Upper lobe of right lung (tissue), 1 donor: Measurements from ENCODE around the gene SCN5A. TPM values are rescaled to one million over a fixed set of nuclear protein-coding genes. Genes with fewer than 3 reads are reported as not detected.
A peak's percentile ranks its signal among the peaks of the same experiment; 100 is the strongest.

Experiments
- ATAC-seq: fragments of 200-7000 bp; cut with Tn5 transposase; one replicate; pipeline ENCODE4 v1.9.1; 2020; ENCODE audit warnings: mild to moderate bottlenecking, moderate library complexity
- DNase-seq: peaks from one replicate; pipeline ENCODE4 v3.0.0-alpha.2; 2020
- H3K27ac ChIP-seq: fragments of 200-600 bp; one replicate; pipeline ENCODE4 v1.8.0; 2022
- H3K27me3 ChIP-seq: fragments of 200-600 bp; one replicate; pipeline ENCODE4 v1.8.0; 2022; ENCODE audit warnings: mild to moderate bottlenecking
- H3K36me3 ChIP-seq: fragments of 200-600 bp; one replicate; pipeline ENCODE4 v1.8.0; 2022
- H3K4me1 ChIP-seq: fragments of 200-600 bp; one replicate; pipeline ENCODE4 v1.8.0; 2022
- H3K4me3 ChIP-seq: fragments of 200-600 bp; one replicate; pipeline ENCODE4 v1.8.0; 2022; ENCODE audit warnings: mild to moderate bottlenecking
- H3K9me3 ChIP-seq: fragments of 200-600 bp; one replicate; pipeline ENCODE4 v1.8.0; 2022
- intact Hi-C: fragments of 100-400 bp; cut with DNase I; formaldehyde crosslinking; loops from one replicate; pipeline ENCODE4 v1.11.0; 2022
- total RNA-seq: library from RNA; stranded (reverse); fragmentation: NEBNext Ultra II Directional; extraction: Animal tissue kit (Norgen Biotek cat#: 25700); gene quantifications from one replicate; pipeline ENCODE4 v1.2.1, GENCODE V29; 2021
- TF ChIP-seq, protein P1 (sequence below): fragments of 200-600 bp; IDR thresholded peaks from one replicate; pipeline ENCODE4 v1.8.0; 2022; ENCODE audit warnings: antibody characterized with exemption
- donor health status: DM: no; HTN: yes; CAD: no; lungs with severe emphysema.

SCN5A gene
- total RNA-seq, 1 donor from 2014 or later: 0.58 TPM

DNA sequence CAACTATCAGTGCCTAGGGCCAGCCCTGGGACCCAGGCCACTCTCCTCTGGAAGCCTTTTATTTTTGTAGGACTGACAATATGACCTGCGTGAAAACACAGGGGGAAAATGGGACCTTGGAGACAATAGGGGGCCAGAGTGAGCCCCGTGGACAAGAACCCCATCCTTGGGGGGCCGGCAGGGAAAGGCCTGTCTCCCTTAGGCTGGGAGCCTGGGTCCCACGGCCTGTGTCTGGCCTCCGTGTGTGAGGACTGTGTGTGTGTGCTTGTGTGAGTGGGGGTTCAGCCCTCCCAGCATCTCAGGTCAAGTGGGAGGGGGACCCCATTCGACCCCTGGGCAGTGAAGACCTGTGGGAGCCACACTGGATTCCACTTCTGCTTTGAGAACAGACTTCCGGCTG, 100.0 kb downstream of the SCN5A start:
- intact Hi-C loops: no loop called here
- Histone ChIP-seq H3K27me3 (no peaks in the 10 kb centered on the region), H3K4me1 (no peaks in the 10 kb centered on the region), H3K4me3 (no peak overlapping the region), H3K27ac (no peak overlapping the region), H3K36me3 (no peaks in the 10 kb centered on the region), H3K9me3 (no peaks in the 10 kb centered on the region)
- ATAC-seq: no peak
- DNase-seq: no peak
- TF ChIP-seq, protein P1, sequence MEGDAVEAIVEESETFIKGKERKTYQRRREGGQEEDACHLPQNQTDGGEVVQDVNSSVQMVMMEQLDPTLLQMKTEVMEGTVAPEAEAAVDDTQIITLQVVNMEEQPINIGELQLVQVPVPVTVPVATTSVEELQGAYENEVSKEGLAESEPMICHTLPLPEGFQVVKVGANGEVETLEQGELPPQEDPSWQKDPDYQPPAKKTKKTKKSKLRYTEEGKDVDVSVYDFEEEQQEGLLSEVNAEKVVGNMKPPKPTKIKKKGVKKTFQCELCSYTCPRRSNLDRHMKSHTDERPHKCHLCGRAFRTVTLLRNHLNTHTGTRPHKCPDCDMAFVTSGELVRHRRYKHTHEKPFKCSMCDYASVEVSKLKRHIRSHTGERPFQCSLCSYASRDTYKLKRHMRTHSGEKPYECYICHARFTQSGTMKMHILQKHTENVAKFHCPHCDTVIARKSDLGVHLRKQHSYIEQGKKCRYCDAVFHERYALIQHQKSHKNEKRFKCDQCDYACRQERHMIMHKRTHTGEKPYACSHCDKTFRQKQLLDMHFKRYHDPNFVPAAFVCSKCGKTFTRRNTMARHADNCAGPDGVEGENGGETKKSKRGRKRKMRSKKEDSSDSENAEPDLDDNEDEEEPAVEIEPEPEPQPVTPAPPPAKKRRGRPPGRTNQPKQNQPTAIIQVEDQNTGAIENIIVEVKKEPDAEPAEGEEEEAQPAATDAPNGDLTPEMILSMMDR: no peak

DNA sequence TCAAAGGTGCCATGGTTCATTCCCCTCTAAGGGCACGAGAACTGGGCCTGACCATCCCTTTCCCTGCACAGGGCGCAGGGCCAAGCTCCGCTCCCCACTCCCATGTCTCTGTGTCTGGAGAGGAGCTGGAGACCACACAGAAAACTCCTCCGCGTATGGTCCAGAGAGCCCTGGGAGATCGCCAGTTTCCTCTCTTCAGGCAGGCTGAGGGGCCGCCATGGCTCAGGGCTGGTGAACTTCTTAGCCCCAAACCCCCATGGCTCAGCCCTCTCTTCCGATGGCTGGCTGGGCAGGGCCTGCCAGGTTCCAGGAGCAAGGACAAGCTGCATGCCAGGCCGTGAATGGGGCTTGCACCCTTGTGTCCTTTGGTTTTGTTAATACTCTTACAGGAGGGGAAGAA, 100.4 kb downstream of the SCN5A start:
- TF ChIP-seq, protein P1: no peak
- no peaks in the 10 kb centered on the region for H3K36me3 ChIP-seq
- no peaks in the 10 kb centered on the region for H3K27me3 ChIP-seq
- H3K4me1 ChIP-seq: no peaks in the 10 kb centered on the region
- no peaks in the 10 kb centered on the region for H3K9me3 ChIP-seq
- intact Hi-C loops: no loop called here
- no peak overlapping the region for H3K27ac ChIP-seq
- ATAC-seq (no peak), DNase-seq (no peak)
- no peak overlapping the region for H3K4me3 ChIP-seq

DNA sequence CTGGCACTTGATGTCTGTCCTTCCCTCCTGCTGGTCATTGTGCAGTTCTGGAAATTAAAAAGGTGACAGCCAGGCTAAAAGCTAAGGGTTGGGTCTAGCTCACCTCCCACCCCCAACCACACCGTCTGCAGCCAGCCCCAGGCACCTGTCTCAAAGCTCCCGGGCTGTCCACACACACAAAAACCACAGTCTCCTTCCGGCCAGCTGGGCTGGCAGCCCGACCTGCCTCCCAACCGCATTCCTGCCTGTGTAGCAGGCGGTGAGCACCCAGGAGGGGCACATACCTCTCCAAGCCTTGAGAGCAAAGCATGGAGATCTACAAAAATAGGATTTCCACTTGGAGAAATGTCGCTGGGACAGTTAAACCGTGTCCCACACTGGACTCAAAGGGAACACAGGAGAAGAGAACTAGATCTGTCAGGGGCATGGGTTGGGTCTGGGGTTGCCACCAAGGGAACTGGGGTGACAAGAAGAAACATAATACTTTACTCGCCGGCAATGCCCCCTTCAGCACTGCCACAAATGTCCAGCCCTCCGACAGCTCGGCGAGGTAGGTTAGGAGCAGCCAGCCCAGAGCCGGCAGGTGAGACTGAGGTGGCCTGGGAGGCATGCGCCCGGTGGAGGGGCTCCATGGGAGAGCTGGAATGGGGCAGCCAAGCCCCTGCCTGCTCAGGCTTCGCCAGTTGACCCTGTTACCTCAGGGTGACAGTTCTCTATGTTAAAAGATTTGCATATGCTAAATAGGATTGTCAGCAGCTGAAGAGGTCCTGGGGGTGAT, 101.1 kb downstream of the SCN5A start:
- DNase-seq (peak; percentile 73), ATAC-seq (peak; percentile 83)
- H3K9me3 ChIP-seq: no peaks in the 10 kb centered on the region
- H3K36me3 ChIP-seq: no peaks in the 10 kb centered on the region
- intact Hi-C loops: no loop called here
- H3K27ac ChIP-seq: no peak overlapping the region
- TF ChIP-seq, protein P1: no peak
- no peaks in the 10 kb centered on the region for H3K27me3 ChIP-seq
- no peaks in the 10 kb centered on the region for H3K4me1 ChIP-seq
- no peak overlapping the region for H3K4me3 ChIP-seq

DNA sequence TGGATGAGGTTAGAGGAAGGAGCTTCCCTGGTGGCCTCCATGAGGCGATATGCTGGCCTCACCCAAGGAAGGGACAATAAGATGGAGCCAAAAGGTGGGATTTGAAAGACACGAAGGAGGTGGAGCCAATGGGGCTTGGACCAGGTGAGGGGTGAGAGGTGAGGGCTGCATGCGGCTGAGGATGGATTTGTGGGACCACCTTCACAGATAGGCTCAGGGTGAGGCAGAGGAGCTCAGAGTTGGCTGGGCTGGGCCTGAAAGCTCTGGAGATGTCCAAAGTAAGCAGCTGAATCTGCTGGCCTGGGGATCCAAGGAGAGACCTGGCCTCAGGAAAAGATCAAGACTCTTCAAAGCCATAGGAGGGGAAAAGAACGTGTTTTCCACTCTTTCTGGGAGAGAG, 103.5 kb downstream of the SCN5A start:
- DNase-seq: no peak
- TF ChIP-seq, protein P1: no peak

DNA sequence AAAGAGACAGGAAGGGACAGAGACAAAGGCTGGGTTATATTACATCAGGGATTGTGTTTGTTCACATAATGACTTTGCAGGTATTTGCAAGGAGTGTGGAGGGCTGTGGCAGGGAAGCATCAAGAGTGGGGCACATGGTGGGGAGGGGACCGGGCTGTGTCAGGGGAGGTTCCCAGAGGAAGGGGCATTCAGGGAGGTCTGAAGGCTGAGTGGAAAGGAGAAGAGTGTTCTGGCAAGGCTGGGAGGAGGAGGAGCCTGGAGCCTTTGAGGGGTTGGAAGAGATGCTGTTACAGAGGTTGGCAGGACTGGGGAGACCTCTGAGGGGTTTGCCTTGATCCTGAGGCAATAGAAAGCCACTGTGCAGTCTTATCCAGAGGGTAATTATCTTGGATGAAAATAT, 103.9 kb downstream of the SCN5A start:
- Histone ChIP-seq H3K9me3 (no peaks in the 10 kb centered on the region), H3K27me3 (no peaks in the 10 kb centered on the region), H3K27ac (no peak overlapping the region), H3K4me3 (no peak overlapping the region), H3K4me1 (no peaks in the 10 kb centered on the region), H3K36me3 (no peaks in the 10 kb centered on the region)
- DNase-seq (no peak), ATAC-seq (no peak)
- intact Hi-C loops: no loop called here
- TF ChIP-seq, protein P1: no peak

More for the DNA sequence above, 103.5 kb downstream of the SCN5A start:
- intact Hi-C loops: no loop called here
- no peaks in the 10 kb centered on the region for H3K27me3 ChIP-seq
- H3K36me3 ChIP-seq: no peaks in the 10 kb centered on the region
- no peak overlapping the region for H3K4me3 ChIP-seq
- H3K9me3 ChIP-seq: no peaks in the 10 kb centered on the region
- ATAC-seq: no peak
- H3K27ac ChIP-seq: no peak overlapping the region
- no peaks in the 10 kb centered on the region for H3K4me1 ChIP-seq
